Activated CD8-positive, alpha-beta memory T cell treated with anti-CD3 and anti-CD28 coated beads for 36 hours (primary cell): ENCODE measurements around the gene RNF215. TPM values are rescaled to one million over a fixed set of nuclear protein-coding genes. Genes with fewer than 3 reads are reported as not detected.

Experiments
- CTCF ChIA-PET: fragments of 350-600 bp; sonication (Branson Sonifier 250); formaldehyde crosslinking; loops from one replicate; lab custom pipeline; 2021; ENCODE audit warnings: antibody characterized with exemption; lab: Charles Lee
- POLR2A ChIA-PET: fragments of 350-600 bp; sonication (Branson Sonifier 250); formaldehyde crosslinking; loops from one replicate; lab custom pipeline; 2021; ENCODE audit warnings: antibody characterized with exemption; lab: Charles Lee
- total RNA-seq, 2 experiments: library from RNA; stranded (reverse); gene quantifications; one replicate each; pipeline ENCODE4 v1.2.3, GENCODE V29; 2021

Gene RNF215
- total RNA-seq, 2 experiments from 2014 or later = 7.1 to 7.7 TPM

- POLR2A ChIA-PET = interaction anchor here (0.6 to 1.2 kb wide), 2 partner anchors 9 to 10 kb away, joined by 3 read pairs; no protein-coding TSS in a partner anchor
These were observed 54.7 kb downstream of the RNF215 start for GRCh38 chr22:30332551-30332950.

More at GRCh38 chr22:30332551-30332950, 54.7 kb downstream of the RNF215 start:
- CTCF ChIA-PET = no interaction called here

Other genes starting within 250 kb of the RNF215 start
- gene LIF, start 140.7 kb downstream of the RNF215 start, total RNA-seq = 100 to 1,000 TPM; 121 to 128 TPM
- 10 to 100 TPM; 21.1 to 23.3 TPM for gene OSM, start 120.6 kb downstream of the RNF215 start, total RNA-seq
- gene CASTOR1, start 97.9 kb downstream of the RNF215 start, total RNA-seq = 1 to 10 TPM; 1.9 to 4.2 TPM
- gene TBC1D10A, start 60.5 kb downstream of the RNF215 start, total RNA-seq = 10 to 100 TPM; 12.8 to 13.0 TPM
- gene SF3A1, start 30.5 kb downstream of the RNF215 start, total RNA-seq = 100 to 1,000 TPM; 229 to 231 TPM
- gene CCDC157, start 30.4 kb downstream of the RNF215 start, total RNA-seq = 1 to 10 TPM; 2.1 to 3.3 TPM
- 1 to 10 TPM; 6.0 to 7.7 TPM for gene SEC14L2, start 9.6 kb upstream of the RNF215 start, total RNA-seq
- 100 to 1,000 TPM; 125 to 126 TPM for gene MTFP1, start 38.4 kb upstream of the RNF215 start, total RNA-seq
- not detected for gene SEC14L3, start 84.6 kb upstream of the RNF215 start, total RNA-seq
- not detected for gene SEC14L4, start 118.3 kb upstream of the RNF215 start, total RNA-seq
- not detected for gene SEC14L6, start 159.3 kb upstream of the RNF215 start, total RNA-seq
- not detected for gene GAL3ST1, start 187.3 kb upstream of the RNF215 start, total RNA-seq
- 100 to 1,000 TPM; 183 to 184 TPM for gene PES1, start 204.5 kb upstream of the RNF215 start, total RNA-seq
- gene TCN2, start 219.8 kb upstream of the RNF215 start, total RNA-seq = under 1 TPM in 1 of 2 experiments, not detected in 1; 0.19 TPM
- 1 to 10 TPM; 6.7 to 6.8 TPM for gene SLC35E4, start 248.4 kb upstream of the RNF215 start, total RNA-seq